ENCODE data around the gene TENM4.

- TF ChIP-seq CTCF (IDR thresholded peaks at IDR 0.05) (no peak), POLR2A (IDR thresholded peaks at IDR 0.05) (no peak)
Observed at GRCh38 chr11:78907636-78908035, 533.2 kb downstream of the TENM4 start.
